HG02759 (cell line): ENCODE data around the gene TEX48.

Experiments used
- ATAC-seq: cut with Tn5 transposase; IDR thresholded peaks from one replicate; pipeline ENCODE4 v1.9.1; 2021; ENCODE audit warnings: mild to moderate bottlenecking, moderate library complexity; ENCODE audit not compliant: unreplicated experiment

TEX48 gene, protein sequence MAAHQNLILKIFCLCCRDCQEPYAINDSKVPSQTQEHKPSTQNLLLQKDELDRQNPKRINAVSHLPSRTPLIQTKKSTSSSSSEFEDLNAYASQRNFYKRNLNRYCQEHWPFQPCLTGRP

DNA sequence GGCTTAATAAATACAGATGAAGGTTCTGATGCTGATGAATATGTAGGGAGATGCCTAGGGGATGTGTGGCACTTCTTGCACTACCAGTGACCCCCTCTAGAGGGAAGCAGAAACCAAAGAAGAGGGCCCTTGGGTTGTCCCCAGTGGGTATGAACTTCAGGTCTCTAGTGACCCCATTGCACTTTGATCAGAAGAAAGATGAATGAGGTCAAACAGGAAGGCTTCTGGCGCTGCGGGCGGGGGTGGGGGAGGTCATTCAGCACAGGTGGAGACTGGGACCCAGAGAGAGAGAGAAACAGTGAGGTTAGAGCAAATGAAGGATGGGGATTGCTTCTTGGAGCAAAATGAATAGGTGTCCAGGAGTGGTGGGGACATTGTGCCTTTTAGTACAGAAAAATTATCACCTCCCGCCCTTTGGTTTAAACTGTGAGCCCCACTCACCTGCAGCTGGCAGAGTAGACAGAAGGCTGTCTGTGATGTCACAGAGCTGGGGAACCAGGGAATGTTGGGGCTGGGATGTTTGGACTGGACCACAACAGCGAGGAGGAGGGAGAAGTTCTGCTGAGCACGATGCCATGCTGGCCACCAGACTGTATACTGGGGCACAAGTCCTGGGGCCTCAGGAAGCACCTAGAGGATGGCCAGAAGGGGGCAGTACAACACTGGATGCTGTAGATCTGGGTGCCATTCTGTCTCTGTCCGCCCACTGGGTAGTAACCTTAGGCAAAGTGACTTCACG lies at the start of gene TEX48:
Gene TEX48 (minus strand): TSS at position 599 of the 739 bp plus-strand sequence. CDS start 10,469 bp downstream, outside the sequence.
- ATAC-seq: peak; percentile 81

DNA sequence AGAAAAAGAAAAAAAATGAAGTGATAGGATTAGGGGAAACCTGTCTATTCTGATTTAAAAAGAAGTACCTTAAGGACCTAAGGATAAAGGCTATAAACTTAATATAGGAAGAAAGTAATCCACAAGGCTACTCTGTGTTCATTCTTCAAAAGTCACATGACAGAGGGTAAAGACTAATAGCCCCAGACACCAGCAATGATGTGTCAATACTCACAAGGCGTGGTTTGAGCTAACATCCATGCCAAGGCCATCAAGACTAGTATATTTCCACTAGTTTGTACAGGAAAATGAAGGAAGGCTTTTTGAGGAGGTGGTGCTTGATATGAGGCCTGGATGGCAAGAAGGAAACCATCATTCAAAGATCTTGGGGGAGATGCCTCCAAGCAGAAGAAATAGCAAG lies 49.7 kb upstream of the TEX48 start:
- ATAC-seq: no peak

DNA sequence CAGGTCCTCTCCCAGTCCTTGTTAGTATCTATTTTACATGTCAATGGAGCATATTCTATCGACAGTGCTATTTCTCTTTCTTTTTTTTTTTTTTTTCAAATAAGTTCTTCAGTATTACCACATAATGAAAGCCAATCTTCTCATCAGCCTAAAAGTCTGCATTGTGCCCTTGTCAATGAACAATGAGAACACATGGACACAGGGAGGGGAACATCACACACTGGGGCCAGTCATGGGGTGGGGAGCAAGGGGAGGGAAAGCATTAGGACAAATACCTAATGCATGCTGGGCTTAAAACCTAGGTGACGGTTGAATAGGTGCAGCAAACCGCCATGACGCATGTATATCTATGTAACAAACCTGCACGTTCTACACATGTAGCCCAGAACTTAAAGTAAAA lies 47.7 kb upstream of the TEX48 start:
- ATAC-seq: no peak

DNA sequence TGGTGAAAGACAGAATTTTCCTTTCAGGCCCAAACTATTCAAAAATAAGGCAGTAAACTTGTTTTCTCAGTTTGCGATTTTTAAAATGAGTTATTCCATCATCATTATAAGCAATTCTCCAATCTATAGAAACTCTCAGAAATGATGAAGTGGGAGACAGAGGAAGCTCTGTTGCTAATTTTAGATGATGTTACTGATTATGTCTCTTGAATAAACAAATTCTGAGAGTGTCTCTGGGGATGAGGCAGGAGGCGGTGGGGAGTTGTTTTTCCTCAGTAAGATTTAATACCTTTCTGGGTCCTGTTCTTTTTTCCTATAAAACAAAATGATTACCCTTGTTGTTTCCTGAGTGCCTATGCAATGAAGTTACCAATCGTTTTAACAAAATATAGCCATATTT lies 43.9 kb upstream of the TEX48 start:
- no peak for ATAC-seq

DNA sequence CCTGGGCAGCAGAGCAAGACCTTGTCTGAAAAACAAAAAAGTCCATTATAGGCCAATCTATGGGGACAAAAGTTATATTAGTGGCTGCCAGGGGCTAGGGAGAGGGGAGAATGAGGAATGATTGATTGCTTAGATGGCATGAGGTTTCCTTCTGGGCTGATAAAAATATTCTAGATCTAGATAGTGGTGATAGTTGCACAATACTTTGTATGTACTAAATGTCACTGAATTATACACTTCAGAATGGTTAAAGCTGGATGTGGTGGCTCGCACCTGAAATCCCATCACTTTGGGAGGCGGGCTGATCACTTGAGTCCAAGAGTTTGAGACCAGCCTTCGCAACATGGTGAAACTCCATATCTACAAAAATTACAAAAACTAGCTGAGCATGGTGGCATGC lies 42.8 kb upstream of the TEX48 start:
- no peak for ATAC-seq

DNA sequence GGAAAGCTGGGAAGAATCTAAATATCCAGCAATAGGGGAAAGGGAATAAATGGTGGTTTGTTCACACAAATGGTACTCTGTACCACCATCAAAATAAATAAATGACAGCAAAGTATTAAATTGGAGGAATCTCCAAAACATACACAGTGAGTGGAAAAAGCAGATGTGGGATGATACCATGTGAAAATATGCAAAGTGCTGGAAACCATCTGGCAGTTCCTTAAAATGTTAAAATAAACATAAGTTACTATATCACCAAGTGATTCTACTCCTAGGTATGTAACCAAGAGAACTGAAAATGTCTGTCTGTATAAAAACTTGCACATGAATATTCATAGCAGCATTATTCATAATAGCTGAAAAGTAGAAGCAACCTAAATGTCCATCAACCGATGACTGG lies 41.9 kb upstream of the TEX48 start:
- no peak for ATAC-seq

DNA sequence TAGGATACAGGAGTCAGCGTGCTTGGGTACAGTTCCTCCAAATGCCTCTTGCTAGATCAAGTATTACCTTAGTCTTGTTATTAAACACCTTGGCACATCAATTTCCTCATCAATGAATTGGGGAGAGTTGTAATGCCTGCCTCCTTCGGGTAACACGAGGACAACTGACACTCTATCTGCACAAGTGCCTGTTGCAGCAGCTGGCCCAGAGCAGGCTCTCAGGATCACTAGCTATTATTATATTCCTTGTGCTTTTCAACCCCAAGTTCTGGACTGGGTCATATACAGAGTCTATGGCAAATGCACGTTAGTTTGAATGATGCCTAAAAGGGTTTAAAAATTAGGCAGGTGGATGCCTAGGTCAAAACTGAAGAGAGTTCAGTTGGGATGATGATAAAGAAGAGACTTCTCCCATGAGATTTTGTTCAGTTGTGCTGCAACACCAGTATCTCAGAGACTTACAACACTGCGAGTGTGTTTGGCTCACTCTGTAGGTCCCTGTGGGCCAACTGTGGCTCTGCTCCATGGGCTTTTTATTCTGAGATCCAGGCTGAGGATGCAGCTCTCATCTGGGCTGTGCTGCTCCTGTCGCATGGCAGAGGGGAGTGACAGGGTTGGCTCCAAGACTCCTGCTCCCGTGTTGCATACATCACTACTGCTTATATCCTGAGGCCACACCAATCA lies 41.1 kb upstream of the TEX48 start:
- no peak for ATAC-seq

DNA sequence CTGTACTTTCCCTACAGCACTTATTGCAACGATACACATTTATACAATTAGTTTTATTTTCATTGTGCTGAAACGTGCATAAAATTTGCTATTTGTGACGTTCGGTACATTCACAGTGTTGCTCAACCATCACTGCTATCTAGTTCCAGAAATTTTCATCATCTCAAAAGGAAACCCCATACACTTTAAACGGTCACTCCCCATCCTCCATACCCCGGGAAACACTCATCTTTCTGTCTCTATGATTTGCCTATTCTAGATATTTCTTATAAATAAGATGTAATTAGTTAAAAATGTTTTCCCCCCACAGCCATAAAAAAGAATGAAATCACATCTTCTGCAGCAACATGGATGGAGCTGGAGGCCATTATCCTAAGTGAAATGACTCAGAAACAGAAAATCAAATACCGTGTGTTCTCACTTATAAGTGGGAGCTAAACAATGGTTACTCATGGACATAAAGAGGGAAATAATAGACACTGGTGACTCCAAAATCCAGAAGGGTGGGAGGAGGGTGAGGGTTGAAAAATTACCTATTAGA lies 40.2 kb upstream of the TEX48 start:
- ATAC-seq: no peak

DNA sequence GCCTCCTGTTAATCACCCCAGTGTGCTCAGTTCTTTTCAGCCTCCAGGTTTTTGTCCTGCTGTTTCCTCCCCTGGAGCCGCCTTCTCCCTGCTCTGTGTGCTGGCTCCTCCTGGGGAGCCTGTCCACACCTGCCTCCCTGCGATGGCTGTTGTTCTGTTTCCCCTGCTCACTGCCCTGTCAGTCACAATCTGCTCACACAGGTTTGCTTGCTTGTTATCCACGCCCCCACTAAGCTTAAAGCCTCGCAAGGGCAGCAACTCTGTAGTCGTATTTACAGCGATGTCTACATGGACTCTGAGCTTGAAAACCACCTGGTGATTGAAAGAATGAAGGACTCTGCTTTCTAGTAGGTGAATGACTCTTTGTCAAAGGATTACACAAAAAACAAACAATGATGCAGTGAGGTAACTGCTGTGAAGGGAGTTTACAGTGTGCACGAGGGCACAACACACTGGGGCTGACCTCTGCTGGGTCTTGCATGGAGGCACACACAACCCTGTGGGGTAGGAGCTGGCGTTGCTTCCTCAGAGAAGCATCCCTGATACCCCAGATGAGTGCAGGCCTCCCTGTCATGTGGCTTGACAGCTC lies 39.6 kb upstream of the TEX48 start:
- ATAC-seq: no peak

DNA sequence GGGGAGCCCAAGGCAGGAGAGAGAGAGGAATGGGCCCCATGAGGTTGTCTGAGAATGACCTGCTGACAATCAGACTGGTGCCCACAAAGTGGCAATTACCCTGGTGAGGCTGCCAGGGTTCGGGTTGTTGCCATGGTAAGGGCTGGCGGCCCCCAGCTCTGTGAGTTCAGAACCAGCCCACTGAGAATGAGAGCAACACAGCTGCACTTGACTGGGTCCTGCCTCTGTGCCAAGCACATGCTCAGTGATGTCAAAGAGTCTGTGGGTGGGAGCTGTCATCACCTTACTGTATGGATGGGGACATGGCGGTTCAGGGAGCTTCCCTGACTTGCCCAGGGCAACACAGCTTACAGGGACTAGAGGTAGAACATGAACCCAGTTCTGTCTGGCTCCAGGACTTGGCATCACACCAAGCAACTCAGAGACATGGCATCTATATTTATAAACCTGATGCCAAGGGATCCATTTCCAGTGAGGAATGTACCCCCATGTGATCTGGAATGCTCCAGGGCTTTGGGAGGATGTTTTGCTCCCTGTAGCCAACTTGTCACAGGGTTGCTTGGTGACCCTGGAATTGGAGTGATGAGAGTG lies 38.2 kb upstream of the TEX48 start:
- ATAC-seq: no peak

DNA sequence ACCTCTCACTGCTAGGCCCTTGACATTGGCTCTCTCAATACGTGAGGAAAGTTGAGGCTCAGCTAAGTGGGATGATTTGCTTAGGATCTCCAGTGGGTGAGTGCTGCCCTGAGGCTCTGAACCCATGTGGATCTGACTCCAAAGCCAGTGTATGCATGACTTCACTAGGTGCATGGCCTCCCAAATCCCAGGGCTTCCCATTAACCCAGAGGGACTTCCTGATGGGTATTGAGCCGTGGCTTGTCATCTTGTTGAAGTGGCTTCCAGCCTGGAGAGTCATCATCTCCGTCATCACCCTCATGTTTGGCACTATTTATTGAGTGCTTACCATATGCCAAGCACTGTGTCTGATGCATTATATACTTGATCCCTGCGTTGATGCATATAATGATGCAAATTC lies 37.3 kb upstream of the TEX48 start:
- no peak for ATAC-seq

DNA sequence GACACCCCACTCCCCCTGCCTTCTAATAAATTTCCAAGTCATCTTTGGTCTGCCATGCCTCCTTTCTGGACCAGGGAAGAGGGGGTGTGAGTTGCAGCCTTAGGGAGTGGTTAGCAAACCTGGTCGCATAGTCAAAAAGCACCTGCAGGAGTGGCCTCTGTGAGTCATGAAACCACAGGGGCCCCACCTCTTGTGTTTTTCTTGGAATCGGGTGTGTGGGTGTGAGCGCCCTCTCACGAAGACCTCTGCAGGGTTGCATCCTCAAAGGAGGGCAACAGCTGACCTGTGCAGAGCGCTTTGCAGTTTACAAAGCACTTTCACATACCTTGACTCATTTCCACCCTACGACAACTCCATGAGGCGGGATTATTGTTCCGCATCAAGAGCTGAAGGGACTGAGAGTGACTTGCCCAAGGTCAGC lies 36.8 kb upstream of the TEX48 start:
- peak; percentile 85 for ATAC-seq

DNA sequence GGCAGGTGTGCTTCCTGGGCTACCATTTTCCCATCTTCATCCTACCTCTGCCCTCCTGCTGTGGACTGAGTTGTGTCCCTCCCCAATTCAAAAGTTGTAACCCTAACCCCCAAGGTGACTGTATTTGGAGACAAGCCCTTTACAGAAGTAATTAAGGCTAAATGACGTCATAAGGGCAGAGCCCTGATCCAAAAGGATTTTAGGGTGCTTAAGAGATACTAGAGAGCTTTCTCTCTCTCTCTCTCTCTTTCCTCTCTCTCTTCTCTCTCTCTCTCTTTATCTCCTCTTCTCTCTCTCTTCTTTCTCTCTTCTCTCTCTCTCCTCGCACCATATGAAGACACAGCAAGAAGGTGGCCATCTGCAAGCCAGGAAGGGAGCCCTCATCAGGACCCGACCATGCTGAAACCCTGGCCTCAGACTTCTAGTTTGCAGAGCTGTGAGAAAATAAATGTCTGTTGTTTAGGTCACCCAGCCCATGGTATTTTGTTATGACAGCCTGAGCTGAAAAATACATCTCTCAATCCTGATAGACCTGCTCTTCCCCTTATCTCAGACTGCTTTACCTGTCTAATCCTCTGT lies 36.0 kb upstream of the TEX48 start:
- ATAC-seq: no peak

DNA sequence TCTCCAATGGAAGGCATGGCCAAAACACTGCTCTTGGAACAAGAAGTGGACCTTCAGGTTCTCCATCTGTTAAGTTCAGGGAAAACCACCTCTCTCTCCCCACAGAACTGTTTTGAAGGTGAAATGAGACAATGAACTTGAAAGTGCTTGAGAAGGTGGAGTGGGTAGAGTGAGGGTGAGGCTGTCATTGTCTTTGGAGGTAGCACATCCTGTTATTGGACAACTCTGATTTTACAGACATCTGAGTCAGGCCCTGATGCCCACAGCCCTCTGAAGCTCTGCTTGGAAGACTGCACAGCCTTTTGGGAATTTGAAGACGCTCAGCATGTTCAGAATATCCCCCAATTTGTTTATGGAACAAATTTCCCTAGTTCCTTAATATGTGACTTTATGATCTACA lies 27.6 kb upstream of the TEX48 start:
- ATAC-seq: no peak

DNA sequence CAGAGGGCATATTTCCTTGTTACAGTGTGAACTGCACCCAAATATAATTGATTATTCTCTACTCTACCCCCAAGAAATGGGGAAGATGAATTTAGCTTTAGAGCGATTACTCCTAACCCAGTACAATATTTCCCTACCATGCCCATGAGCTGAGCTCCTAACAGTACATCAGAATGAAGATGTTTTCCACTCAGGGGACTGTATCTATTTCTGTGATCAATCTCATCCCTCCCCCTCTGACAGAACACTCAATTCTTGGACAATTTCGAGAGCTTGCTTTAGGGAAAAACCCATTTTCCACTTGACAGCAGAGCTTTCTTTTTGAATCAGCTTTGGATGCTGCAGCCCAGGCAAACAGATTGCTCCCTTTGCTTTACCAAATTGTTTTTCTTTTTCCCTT lies 24.7 kb upstream of the TEX48 start:
- ATAC-seq: no peak

DNA sequence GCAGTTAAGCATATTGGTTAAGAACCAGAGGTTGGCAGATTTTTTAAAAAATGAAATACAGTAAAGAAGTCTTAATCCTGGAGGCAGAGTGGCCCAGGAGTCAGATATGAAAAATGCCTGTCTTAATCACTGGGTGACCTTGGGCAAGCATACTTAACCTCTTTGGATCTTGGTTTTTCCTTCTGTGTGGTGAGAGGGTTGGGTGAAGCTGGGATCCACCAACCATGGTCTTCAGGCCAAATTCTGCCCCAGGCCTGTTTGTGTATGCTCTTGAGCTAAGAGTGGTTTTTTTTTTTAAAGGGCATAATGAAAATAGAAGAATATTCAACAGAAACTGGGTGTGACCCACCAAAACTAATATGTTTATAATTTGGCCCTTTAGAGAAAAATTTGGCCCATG lies 20.0 kb upstream of the TEX48 start:
- ATAC-seq: no peak

DNA sequence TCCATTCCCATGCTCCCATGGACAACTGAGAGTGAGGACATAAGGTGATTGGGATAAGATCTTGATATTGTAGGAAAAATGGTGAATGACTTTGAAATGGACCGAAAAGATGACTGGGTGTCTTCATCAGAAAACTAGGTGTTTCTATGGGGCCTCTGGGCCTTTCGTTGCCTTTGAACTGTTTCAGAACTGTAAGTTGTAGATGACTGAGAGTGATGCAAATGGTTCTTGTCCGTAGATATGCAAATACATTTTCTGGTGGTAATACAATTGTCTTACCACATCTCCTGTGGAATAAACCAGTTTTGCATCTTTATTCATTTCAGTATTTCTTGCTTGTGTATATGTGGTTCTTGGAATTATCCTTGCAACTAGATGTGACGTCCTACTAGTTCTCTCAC lies 16.0 kb upstream of the TEX48 start:
- peak; percentile 24 for ATAC-seq

DNA sequence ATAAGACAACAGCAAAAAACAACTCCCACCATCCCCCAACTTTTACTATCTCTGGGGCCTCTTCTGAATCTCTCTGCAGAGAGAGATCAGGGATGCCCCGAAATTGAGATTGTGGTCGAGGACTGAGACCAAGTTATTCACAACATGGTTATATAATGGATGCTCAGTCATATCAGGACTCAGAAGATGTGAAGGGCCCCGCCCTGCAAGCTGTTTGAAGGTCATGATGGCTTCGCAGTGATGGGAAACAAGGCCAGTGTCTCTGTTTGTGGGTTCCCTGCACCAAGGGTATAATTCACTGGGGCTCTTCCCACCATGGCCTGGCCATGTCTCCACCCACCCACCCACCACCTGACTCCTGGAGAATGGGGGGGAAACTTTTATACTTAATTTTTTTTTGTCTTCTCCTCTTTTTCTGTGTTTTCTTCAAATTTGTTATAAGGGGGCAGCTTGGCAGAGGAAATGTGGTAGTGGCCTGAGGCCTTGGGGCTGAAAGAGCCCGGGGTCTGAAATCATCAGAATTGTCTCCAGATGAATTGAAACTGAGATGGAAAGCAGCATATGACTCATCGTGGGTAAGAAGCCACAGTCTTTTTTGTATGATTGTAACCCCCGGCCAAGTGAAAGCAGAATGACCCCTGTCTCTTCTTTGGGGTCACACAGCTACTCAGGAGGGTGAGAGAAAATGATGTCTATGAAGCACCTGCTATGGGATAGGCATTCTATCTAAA lies 15.0 kb upstream of the TEX48 start:
- ATAC-seq: peak; percentile 73

DNA sequence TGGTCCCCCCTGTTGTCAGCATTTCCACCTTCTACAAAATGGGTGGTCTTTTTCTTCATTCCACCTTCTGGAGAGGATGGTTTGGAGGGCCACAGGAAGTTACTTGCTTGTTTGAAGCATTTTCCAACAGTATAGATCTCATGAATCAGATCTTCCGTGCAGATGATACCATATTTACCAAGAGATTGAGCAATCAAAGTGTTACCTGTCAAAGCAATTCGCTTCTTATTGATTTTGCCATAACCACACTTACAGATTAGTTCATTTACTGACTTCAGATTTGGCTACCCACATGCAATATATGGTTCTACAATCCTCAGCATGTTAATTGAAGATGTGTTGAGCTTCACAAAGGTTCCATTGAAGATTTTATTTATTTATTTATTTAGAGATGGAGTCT lies 14.0 kb upstream of the TEX48 start:
- no peak for ATAC-seq

DNA sequence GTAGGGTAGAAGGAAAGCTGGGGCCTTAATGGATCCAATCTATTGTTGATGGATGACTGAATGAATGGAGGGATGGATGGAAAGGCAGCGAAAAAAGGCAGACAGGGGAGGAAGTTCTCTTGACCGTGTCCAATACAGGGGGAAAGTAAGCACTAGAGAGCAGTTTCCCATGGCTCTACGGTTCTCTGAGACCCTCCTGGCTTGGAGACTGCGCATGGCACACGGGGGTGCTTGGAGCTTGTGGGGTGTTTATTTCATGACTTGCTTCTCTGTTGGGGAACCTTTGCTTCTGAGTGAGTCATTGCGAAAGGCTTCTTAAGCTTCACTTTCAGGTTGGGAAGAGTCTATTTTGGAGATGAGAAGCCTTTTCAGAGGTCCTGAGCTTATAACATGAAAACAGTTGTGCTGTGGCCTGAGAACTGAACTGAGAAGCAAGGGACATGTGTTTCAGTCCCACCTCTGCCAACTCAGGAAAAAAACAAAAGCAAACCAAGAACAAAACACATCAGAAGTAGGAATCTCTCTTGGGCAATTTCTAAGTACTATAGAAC lies 12.8 kb upstream of the TEX48 start:
- ATAC-seq: peak; percentile 31
